ENCODE data around the gene INCA1. TPM values are rescaled to one million over a fixed set of nuclear protein-coding genes. Genes with fewer than 3 reads are reported as not detected.

The INCA1 gene
- total RNA-seq, 2 donors from 2014 or later: 1.7 to 2.9 TPM

DNA sequence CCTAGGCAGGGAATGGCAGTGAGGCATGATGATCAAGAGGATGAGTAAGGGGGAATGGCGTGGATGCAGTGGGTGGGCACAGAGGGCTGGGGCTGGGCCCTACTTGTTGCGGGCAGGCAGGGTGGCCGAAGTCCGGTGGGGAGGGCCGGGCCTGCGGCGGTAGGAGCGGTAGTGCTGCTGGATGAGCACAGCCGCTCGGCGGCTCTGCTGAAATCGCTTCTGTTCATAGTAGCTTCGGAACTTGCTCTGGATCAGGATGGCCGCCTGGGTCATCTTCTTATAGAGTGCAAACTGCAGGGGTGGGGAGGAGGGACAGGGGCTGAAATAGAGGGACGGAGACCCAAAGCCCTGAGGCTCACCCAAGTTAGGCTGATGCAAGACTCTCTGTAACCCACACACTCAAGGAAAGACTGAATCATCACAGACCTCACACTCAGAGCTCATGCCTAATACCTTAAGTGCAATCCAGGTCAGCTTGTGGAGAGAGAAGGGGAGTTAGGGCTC, 28.2 kb downstream of the INCA1 start:
- TF ChIP-seq, protein P1, sequence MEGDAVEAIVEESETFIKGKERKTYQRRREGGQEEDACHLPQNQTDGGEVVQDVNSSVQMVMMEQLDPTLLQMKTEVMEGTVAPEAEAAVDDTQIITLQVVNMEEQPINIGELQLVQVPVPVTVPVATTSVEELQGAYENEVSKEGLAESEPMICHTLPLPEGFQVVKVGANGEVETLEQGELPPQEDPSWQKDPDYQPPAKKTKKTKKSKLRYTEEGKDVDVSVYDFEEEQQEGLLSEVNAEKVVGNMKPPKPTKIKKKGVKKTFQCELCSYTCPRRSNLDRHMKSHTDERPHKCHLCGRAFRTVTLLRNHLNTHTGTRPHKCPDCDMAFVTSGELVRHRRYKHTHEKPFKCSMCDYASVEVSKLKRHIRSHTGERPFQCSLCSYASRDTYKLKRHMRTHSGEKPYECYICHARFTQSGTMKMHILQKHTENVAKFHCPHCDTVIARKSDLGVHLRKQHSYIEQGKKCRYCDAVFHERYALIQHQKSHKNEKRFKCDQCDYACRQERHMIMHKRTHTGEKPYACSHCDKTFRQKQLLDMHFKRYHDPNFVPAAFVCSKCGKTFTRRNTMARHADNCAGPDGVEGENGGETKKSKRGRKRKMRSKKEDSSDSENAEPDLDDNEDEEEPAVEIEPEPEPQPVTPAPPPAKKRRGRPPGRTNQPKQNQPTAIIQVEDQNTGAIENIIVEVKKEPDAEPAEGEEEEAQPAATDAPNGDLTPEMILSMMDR (IDR thresholded peaks at IDR 0.05): no peak
- Histone ChIP-seq H3K9me3 (no peaks in the 10 kb centered on the region), H3K27me3 (no peaks in the 10 kb centered on the region), H3K4me3 (peak overlapping the region in 1 of 2 donors; percentile 69), H3K27ac (peak overlapping the region; percentile 95 to 97), H3K36me3 (peaks cover 38% of the 10 kb centered on the region), H3K4me1 (peaks cover 0 to 56% of the 10 kb centered on the region in 2 donors)
- DNase-seq (ENCODE audit: low spot score): no peak

DNA sequence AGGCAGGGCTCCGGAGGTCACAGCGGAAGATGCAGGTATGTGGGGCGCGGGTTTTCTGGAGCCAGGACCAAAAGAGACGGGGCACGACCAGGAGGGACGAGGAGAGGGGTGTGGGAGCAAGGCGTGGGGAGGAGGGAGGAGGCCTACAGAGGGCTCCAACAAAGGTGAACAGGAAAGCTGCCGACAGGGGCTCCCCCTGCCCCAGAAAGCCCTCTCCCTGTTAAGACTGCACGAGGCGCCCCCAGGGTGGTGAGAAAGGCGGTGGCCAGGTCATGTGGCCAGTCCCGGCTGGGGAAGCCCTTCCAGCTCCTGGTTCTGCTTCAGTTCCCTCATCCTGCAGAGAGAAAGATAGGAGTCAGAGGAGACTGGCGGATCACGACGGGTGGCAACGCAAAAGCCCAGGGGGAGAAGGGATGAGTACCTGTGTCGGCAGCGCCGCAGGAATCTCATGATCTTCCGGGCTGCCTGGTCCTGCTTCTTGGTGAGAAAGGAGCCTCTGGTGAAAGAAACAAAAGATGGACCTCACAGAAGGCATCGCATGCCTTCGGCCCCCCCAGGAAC, 28.8 kb downstream of the INCA1 start:
- peaks cover 32% of the 10 kb centered on the region for H3K36me3 ChIP-seq
- no peaks in the 10 kb centered on the region for H3K9me3 ChIP-seq
- H3K27me3 ChIP-seq: no peaks in the 10 kb centered on the region
- peak overlapping the region; percentile 69 to 75 for H3K4me3 ChIP-seq
- peak overlapping the region; percentile 95 to 97 for H3K27ac ChIP-seq
- TF ChIP-seq, protein P1 (IDR thresholded peaks at IDR 0.05): no peak
- H3K4me1 ChIP-seq: peaks cover 0 to 51% of the 10 kb centered on the region in 2 donors
- DNase-seq (ENCODE audit: low spot score): no peak

DNA sequence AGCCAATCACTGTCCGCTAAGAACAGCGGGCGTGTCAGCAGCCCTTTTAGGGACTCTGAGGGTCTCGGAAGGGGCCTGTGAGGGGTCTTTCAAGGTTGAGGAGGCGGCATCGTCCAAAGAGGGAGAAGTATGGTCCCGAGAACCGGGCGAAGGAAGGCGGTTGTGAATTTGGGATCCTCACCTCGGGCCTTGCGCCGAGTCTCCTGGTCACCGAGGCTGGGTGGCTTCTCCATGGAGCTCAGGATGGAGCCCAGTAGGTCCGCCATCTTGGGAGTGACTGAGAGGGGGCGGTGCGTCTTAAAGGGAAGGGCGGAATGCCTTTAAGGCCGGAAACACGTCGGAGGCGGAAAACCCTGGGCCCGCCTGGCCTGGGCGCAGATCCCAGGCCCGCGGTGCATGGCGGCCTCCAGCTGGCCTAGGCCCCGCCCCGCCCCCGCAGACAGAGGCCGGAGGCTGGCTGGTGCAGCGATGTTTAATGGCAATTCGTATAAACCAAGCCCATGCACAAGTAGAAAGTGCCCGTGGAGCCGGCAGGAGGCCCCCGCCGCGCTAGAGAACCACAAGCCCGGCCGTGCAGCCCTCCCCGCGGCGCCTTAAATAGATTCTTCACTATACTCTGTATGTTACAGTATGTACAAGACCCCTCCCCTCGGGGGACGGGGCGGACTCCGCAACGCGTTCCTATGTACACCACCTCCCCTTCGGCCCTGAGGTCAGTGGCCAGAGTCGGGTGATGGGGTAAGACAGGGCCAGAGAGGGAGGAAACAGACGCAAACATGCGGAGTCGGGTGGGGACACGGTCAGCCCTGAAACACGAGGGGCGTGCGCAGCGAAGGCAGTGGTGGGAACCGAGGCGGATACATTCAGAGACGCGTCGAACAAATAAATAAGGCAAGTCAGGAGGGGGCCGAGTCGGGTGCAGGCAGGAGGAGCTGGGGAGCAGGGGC, 29.5 kb downstream of the INCA1 start, which contains the start of gene SPAG7:
Gene SPAG7 (minus strand): TSS at position 279 of the 947 bp plus-strand sequence. CDS start 13 bp downstream, at position 266.
- H3K36me3 ChIP-seq: peaks cover 25% of the 10 kb centered on the region
- DNase-seq (ENCODE audit: low spot score): peak; percentile 97
- peak within 1 kb of the TSS; percentile 95 to 97 for H3K27ac ChIP-seq
- TF ChIP-seq, protein P1 (IDR thresholded peaks at IDR 0.05): no peak
- peaks cover 0 to 44% of the 10 kb centered on the region in 2 donors for H3K4me1 ChIP-seq
- no peaks in the 10 kb centered on the region for H3K27me3 ChIP-seq
- H3K4me3 ChIP-seq: peak within 1 kb of the TSS; percentile 69 to 75
- H3K9me3 ChIP-seq: no peaks in the 10 kb centered on the region

- Histone ChIP-seq H3K4me3 (peak overlapping the region; percentile 69 to 75), H3K9me3 (no peaks in the 10 kb centered on the region), H3K27ac (peak overlapping the region; percentile 95 to 97), H3K27me3 (no peaks in the 10 kb centered on the region), H3K4me1 (peaks cover 0 to 36% of the 10 kb centered on the region in 2 donors), H3K36me3 (peaks cover 17% of the 10 kb centered on the region)
- DNase-seq (ENCODE audit: low spot score): peak; percentile 100
- TF ChIP-seq, protein P1 (IDR thresholded peaks at IDR 0.05): no peak
Observed at GRCh38 chr17:4966844-4967538, 30.3 kb downstream of the INCA1 start.

DNA sequence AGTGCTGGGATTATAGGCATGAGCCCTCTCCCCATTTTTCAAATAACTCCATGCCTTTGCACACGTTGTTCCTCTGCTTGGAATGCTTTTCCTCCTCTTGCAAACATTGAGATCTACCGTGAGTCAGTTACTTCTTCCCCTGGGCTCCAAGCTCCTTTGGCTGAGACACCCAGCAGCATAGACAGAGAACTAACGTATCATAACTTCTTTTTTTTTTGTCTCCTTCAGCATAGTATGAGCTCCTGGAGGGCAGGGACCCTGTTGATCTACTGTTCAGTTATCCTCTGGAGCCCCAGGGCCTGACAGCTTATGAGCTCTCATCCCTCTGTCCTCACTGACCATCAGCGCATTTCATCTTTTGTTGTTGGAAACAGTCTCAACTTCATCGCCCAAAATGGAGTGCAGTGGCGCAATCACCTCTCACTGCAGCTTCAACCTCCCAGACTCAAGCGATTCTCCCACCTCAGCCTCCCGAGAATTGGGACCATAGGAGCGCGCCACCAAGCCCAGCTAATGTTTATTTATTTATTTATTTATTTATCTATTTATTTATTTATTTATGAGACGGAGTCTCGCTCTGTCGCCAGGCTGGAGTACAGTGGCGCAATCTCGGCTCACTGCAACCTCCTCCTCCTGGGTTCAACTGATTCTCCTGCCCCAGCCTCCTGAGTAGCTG, 31.9 kb downstream of the INCA1 start:
- no peaks in the 10 kb centered on the region for H3K9me3 ChIP-seq
- H3K36me3 ChIP-seq: peaks cover 17% of the 10 kb centered on the region
- H3K27ac ChIP-seq: peak overlapping the region; percentile 85 to 91
- no peaks in the 10 kb centered on the region for H3K27me3 ChIP-seq
- TF ChIP-seq, protein P1 (IDR thresholded peaks at IDR 0.05): no peak
- H3K4me1 ChIP-seq: peaks cover 0 to 36% of the 10 kb centered on the region in 2 donors
- DNase-seq (ENCODE audit: low spot score): no peak
- H3K4me3 ChIP-seq: no peak overlapping the region

Data from right atrium auricular region (tissue), 2 donors.